Measurements from ENCODE around the gene EPS15. TPM values are rescaled to one million over a fixed set of nuclear protein-coding genes. Genes with fewer than 3 reads are reported as not detected.
"Not testable (repeated sequence)": the region's sequence is repeated elsewhere in the genome, so short reads cannot be mapped to it uniquely, and the experiment has no call there.

The EPS15 gene
- 23.2 TPM for polyA plus RNA-seq (2012; ENCODE audit: low read depth, missing spikeins)

- peak; percentile 37 for TF ChIP-seq PAX5 (IDR thresholded peaks at IDR 0.05; ENCODE audit: insufficient read depth, low read length, severe bottlenecking)
- no peak for TF ChIP-seq SPI1 (IDR thresholded peaks at IDR 0.05; ENCODE audit: low read depth, low read length)
- peak; percentile 62; the same call in 1 of the 2 replicates for TF ChIP-seq POU2F2 (IDR thresholded peaks at IDR 0.05; ENCODE audit: low read depth, low read length)
- peak; percentile 45; the same call in 1 of the 2 replicates for TF ChIP-seq POLR2AphosphoS5 (IDR thresholded peaks at IDR 0.05; ENCODE audit: low read depth, low read length)
- TF ChIP-seq POLR2A (IDR thresholded peaks at IDR 0.05; ENCODE audit: low read depth, low read length): peak; percentile 57; the same call in 1 of the 2 replicates
- peak; percentile 36 for TF ChIP-seq TAF1 (IDR thresholded peaks at IDR 0.05; ENCODE audit: low read depth, low read length)
- FAIRE-seq (peak; percentile 81), DNase-seq (ENCODE audit: insufficient read length, low spot score) (peak; percentile 77)
Observed at GRCh38 chr1:51519048-51519864, at the start of gene EPS15. Gene EPS15 (minus strand): TSS chr1:51519266. CDS start chr1:51519231, 35 bp downstream.

GRCh38 chr1:51568231-51568935 is 49.3 kb upstream of the EPS15 start:
- DNase-seq (ENCODE audit: insufficient read length, low spot score) (no peak), FAIRE-seq (no peak)
- TF ChIP-seq POLR2AphosphoS5 (IDR thresholded peaks at IDR 0.05; ENCODE audit: low read depth, low read length) (no peak), SPI1 (IDR thresholded peaks at IDR 0.05; ENCODE audit: low read depth, low read length) (no peak), POLR2A (IDR thresholded peaks at IDR 0.05; ENCODE audit: low read depth, low read length) (no peak), POU2F2 (IDR thresholded peaks at IDR 0.05; ENCODE audit: low read depth, low read length) (no peak), TAF1 (IDR thresholded peaks at IDR 0.05; ENCODE audit: low read depth, low read length) (no peak), PAX5 (IDR thresholded peaks at IDR 0.05; ENCODE audit: insufficient read depth, low read length, severe bottlenecking) (no peak)

GRCh38 chr1:51567653-51568052 is 48.6 kb upstream of the EPS15 start:
- no peak for DNase-seq (ENCODE audit: insufficient read length, low spot score)
- TF ChIP-seq POLR2AphosphoS5 (IDR thresholded peaks at IDR 0.05; ENCODE audit: low read depth, low read length): no peak
- no peak for TF ChIP-seq POLR2A (IDR thresholded peaks at IDR 0.05; ENCODE audit: low read depth, low read length)
- TF ChIP-seq POU2F2 (IDR thresholded peaks at IDR 0.05; ENCODE audit: low read depth, low read length): no peak
- no peak for TF ChIP-seq SPI1 (IDR thresholded peaks at IDR 0.05; ENCODE audit: low read depth, low read length)
- TF ChIP-seq TAF1 (IDR thresholded peaks at IDR 0.05; ENCODE audit: low read depth, low read length): no peak
- no peak for TF ChIP-seq PAX5 (IDR thresholded peaks at IDR 0.05; ENCODE audit: insufficient read depth, low read length, severe bottlenecking)
- FAIRE-seq: no peak

- FAIRE-seq (no peak), DNase-seq (ENCODE audit: insufficient read length, low spot score) (no peak)
- TF ChIP-seq POLR2A (IDR thresholded peaks at IDR 0.05; ENCODE audit: low read depth, low read length): no peak
- no peak for TF ChIP-seq POU2F2 (IDR thresholded peaks at IDR 0.05; ENCODE audit: low read depth, low read length)
- TF ChIP-seq PAX5 (IDR thresholded peaks at IDR 0.05; ENCODE audit: insufficient read depth, low read length, severe bottlenecking): no peak
- no peak for TF ChIP-seq POLR2AphosphoS5 (IDR thresholded peaks at IDR 0.05; ENCODE audit: low read depth, low read length)
- TF ChIP-seq TAF1 (IDR thresholded peaks at IDR 0.05; ENCODE audit: low read depth, low read length): no peak
- TF ChIP-seq SPI1 (IDR thresholded peaks at IDR 0.05; ENCODE audit: low read depth, low read length): no peak
Observed at GRCh38 chr1:51566260-51566659, 47.2 kb upstream of the EPS15 start.

- TF ChIP-seq POLR2AphosphoS5 (IDR thresholded peaks at IDR 0.05; ENCODE audit: low read depth, low read length) (no peak), POLR2A (IDR thresholded peaks at IDR 0.05; ENCODE audit: low read depth, low read length) (no peak)
- no peak for FAIRE-seq
- DNase-seq (ENCODE audit: insufficient read length, low spot score): no peak
Observed at GRCh38 chr1:51565009-51565408, 45.9 kb upstream of the EPS15 start.

GRCh38 chr1:51564124-51564523 is 45.1 kb upstream of the EPS15 start:
- DNase-seq (ENCODE audit: insufficient read length, low spot score): no peak
- TF ChIP-seq TAF1 (IDR thresholded peaks at IDR 0.05; ENCODE audit: low read depth, low read length) (no peak), POLR2AphosphoS5 (IDR thresholded peaks at IDR 0.05; ENCODE audit: low read depth, low read length) (no peak), POU2F2 (IDR thresholded peaks at IDR 0.05; ENCODE audit: low read depth, low read length) (no peak), POLR2A (IDR thresholded peaks at IDR 0.05; ENCODE audit: low read depth, low read length) (no peak), SPI1 (IDR thresholded peaks at IDR 0.05; ENCODE audit: low read depth, low read length) (no peak), PAX5 (IDR thresholded peaks at IDR 0.05; ENCODE audit: insufficient read depth, low read length, severe bottlenecking) (no peak)

GRCh38 chr1:51561702-51562101 is 42.6 kb upstream of the EPS15 start:
- no peak for FAIRE-seq
- TF ChIP-seq POLR2AphosphoS5 (IDR thresholded peaks at IDR 0.05; ENCODE audit: low read depth, low read length) (no peak), POLR2A (IDR thresholded peaks at IDR 0.05; ENCODE audit: low read depth, low read length) (no peak), POU2F2 (IDR thresholded peaks at IDR 0.05; ENCODE audit: low read depth, low read length) (no peak), TAF1 (IDR thresholded peaks at IDR 0.05; ENCODE audit: low read depth, low read length) (no peak), SPI1 (IDR thresholded peaks at IDR 0.05; ENCODE audit: low read depth, low read length) (no peak)

More at GRCh38 chr1:51564124-51564523, 45.1 kb upstream of the EPS15 start:
- FAIRE-seq: no peak

GRCh38 chr1:51560895-51561294 is 41.8 kb upstream of the EPS15 start:
- not testable (repeated sequence) for DNase-seq (ENCODE audit: insufficient read length, low spot score); FAIRE-seq

More at GRCh38 chr1:51561702-51562101, 42.6 kb upstream of the EPS15 start:
- DNase-seq (ENCODE audit: insufficient read length, low spot score): no peak

- FAIRE-seq (no peak), DNase-seq (ENCODE audit: insufficient read length, low spot score) (no peak)
Observed at GRCh38 chr1:51560034-51560433, 41.0 kb upstream of the EPS15 start.

More at GRCh38 chr1:51560034-51560433, 41.0 kb upstream of the EPS15 start:
- TF ChIP-seq POU2F2 (IDR thresholded peaks at IDR 0.05; ENCODE audit: low read depth, low read length): no peak
- TF ChIP-seq PAX5 (IDR thresholded peaks at IDR 0.05; ENCODE audit: insufficient read depth, low read length, severe bottlenecking): no peak
- TF ChIP-seq TAF1 (IDR thresholded peaks at IDR 0.05; ENCODE audit: low read depth, low read length): no peak
- TF ChIP-seq POLR2AphosphoS5 (IDR thresholded peaks at IDR 0.05; ENCODE audit: low read depth, low read length): no peak
- TF ChIP-seq SPI1 (IDR thresholded peaks at IDR 0.05; ENCODE audit: low read depth, low read length): no peak
- TF ChIP-seq POLR2A (IDR thresholded peaks at IDR 0.05; ENCODE audit: low read depth, low read length): no peak

Measured in GM12891 (cell line).